Mucosa of descending colon (tissue), 3 donors: Measurements from ENCODE around the gene DDAH2. TPM values are rescaled to one million over a fixed set of nuclear protein-coding genes. Genes with fewer than 3 reads are reported as not detected.

Experiments
- ATAC-seq: fragments of 200-7000 bp; cut with Tn5 transposase; one replicate; pipeline ENCODE4 v1.9.1; 2020; ENCODE audit warnings: mild to moderate bottlenecking, moderate library complexity
- DNase-seq, 3 donors: peaks; one replicate each; pipeline ENCODE4 v3.0.0-alpha.2; 2020
- H3K36me3 ChIP-seq: fragments of 200-600 bp; one replicate; pipeline ENCODE4 v1.8.0; 2021; ENCODE audit warnings: low read depth, mild to moderate bottlenecking
- H3K4me1 ChIP-seq: fragments of 200-600 bp; one replicate; pipeline ENCODE4 v1.8.0; 2021; ENCODE audit warnings: low read depth, mild to moderate bottlenecking
- H3K4me3 ChIP-seq: fragments of 200-600 bp; one replicate; pipeline ENCODE4 v1.8.0; 2021; ENCODE audit warnings: mild to moderate bottlenecking
- H3K9me3 ChIP-seq: fragments of 200-600 bp; one replicate; pipeline ENCODE4 v1.8.0; 2021; ENCODE audit warnings: mild to moderate bottlenecking
- intact Hi-C, 2 donors: fragments of 100-400 bp; cut with DNase I in 1 of 2; cut with micrococcal nuclease in 1 of 2; formaldehyde crosslinking; loops; one replicate each; pipeline versions ENCODE4 v1.11.0 to v1.11.1; 2022; cut with DNase I, micrococcal nuclease
- total RNA-seq, 3 donors: library from RNA; stranded (reverse); fragmentation: NEBNext Ultra II Directional in 2 of 3; extraction: Animal tissue kit (Norgen Biotek cat#: 25700) in 2 of 3; gene quantifications; one replicate each; pipeline versions ENCODE4 v1.2.1 to v1.2.4, GENCODE V29; 2021 to 2023
- TF ChIP-seq, protein P1 (sequence below): fragments of 200-600 bp; IDR thresholded peaks from one replicate; pipeline ENCODE4 v1.8.0; 2022; ENCODE audit warnings: antibody characterized with exemption, mild to moderate bottlenecking
- donor health status: DM: no; HTN: no; CAD: no; lungs with moderate emphysema.
- donor health status: DM: no; HTN: no; CAD: no.
- donor health status: DM: no; HTN: yes; CAD: no.

The DDAH2 gene
- total RNA-seq, 3 donors from 2014 or later: 56.1 to 152 (median 99.5) TPM

DNA sequence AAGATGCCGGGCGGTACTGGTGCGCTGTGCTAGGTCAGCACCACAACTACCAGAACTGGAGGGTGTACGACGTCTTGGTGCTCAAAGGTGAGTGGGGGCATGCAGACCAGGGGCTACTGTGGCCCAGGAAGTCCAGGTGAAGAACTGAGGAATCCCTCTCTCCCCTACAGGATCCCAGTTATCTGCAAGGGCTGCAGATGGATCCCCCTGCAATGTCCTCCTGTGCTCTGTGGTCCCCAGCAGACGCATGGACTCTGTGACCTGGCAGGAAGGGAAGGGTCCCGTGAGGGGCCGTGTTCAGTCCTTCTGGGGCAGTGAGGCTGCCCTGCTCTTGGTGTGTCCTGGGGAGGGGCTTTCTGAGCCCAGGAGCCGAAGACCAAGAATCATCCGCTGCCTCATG, 21.4 kb downstream of the DDAH2 start:
- ATAC-seq: no peak
- Histone ChIP-seq H3K36me3 (no peaks in the 10 kb centered on the region), H3K4me1 (peaks cover 12% of the 10 kb centered on the region)

DNA sequence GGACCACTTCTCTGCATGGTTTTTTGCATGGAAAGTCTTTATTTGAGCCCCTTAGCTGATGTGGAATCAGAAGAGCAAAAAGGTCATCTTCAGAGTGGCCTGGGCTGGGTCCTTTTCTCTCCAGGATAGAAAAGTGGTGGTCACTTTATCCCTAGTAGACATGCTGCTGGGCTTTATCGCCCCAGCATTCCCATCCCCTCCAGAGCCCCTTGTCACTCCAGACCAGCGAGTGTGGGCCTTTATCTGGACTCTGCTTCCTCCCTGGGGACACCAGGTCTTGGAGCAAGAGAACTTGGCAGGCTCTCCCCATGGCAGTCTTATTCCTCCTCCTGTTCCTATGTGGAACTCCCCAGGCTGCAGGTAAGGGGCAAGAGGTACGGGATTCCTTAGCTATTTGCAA, 22.5 kb downstream of the DDAH2 start, which contains the start of gene LY6G6F:
LY6G6F (plus strand) TSS at position 268 of the 400 bp plus-strand sequence; CDS start at position 309, 41 bp downstream.
- DNase-seq (no peak), ATAC-seq (no peak)
- intact Hi-C loops: no loop called here
- Histone ChIP-seq H3K9me3 (no peaks in the 10 kb centered on the region), H3K4me1 (peaks cover 17% of the 10 kb centered on the region), H3K36me3 (no peaks in the 10 kb centered on the region), H3K4me3 (no peak within 1 kb of the TSS)
- TF ChIP-seq, protein P1, sequence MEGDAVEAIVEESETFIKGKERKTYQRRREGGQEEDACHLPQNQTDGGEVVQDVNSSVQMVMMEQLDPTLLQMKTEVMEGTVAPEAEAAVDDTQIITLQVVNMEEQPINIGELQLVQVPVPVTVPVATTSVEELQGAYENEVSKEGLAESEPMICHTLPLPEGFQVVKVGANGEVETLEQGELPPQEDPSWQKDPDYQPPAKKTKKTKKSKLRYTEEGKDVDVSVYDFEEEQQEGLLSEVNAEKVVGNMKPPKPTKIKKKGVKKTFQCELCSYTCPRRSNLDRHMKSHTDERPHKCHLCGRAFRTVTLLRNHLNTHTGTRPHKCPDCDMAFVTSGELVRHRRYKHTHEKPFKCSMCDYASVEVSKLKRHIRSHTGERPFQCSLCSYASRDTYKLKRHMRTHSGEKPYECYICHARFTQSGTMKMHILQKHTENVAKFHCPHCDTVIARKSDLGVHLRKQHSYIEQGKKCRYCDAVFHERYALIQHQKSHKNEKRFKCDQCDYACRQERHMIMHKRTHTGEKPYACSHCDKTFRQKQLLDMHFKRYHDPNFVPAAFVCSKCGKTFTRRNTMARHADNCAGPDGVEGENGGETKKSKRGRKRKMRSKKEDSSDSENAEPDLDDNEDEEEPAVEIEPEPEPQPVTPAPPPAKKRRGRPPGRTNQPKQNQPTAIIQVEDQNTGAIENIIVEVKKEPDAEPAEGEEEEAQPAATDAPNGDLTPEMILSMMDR: no peak

More for the DNA sequence above, 21.4 kb downstream of the DDAH2 start:
- Histone ChIP-seq H3K9me3 (no peaks in the 10 kb centered on the region), H3K4me3 (no peak overlapping the region)
- no peak for DNase-seq
- intact Hi-C loops: no loop called here
- TF ChIP-seq, protein P1: no peak

DNA sequence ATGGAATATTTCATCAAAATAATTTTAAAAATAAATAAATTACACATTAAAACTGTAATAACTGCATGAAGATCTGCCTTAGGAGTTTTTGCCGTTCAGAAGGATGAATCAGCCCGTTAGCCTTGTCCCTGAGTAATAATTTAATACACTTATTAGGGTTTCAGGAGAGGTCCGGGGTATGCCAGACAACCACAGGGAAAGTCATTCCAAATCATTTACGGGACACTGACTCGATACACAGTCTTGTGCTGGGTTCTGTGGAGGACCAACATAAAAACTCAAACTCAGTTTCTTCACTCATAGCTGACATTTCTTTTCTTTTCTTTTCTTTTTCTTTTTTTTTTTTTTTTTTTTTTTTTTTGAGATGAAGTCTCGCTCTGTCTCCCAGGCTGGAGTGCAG, 23.2 kb downstream of the DDAH2 start:
- no peak overlapping the region for H3K4me3 ChIP-seq
- no peaks in the 10 kb centered on the region for H3K36me3 ChIP-seq
- DNase-seq (no peak), ATAC-seq (no peak)
- TF ChIP-seq, protein P1: no peak
- intact Hi-C loops: no loop called here
- peaks cover 20% of the 10 kb centered on the region for H3K4me1 ChIP-seq
- no peaks in the 10 kb centered on the region for H3K9me3 ChIP-seq

DNA sequence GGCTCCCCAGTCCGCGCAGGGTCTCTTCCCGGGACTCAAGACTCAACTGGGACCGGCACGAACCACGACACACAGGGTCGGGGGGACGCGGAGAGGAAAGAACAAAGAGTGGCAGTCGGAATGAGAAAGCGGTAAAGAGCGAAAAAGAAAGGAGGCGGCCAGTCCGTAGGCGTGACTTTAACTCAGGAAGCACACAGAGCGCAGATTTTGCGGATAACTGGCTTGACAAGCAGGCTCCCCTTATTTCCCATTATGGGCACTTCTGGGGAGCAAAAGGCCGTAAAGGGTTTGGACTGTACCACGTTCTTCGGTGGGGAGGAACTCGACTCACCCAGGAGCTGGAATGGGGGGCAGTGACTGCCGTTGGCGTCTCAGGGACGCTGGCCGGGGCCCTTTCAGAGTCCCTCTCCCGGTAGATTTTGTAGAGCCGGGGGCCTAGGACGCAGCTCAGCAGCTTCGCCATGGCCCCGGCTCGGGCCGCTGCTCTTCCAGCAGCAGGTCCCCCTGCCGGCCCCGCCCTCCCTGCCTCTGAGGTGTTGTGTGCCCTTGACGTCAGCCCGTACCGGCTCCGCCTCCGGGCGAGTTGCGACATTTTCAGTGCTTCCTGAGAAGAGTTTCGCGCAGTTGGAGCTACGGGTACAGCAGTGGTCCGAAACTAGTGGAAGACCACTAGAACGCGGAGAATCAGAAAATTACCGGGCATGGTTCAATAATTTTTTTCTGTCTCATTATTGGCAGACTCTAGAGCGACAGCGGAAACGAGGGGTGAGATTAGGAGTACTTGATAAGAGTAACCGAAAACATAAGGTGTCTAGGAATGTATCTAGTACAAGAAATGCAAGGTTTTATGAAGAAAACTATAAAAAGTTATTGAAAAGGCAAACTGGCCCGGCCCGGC, 26.0 kb downstream of the DDAH2 start, which contains the start of gene ABHD16A:
ABHD16A (minus strand) TSS at position 506 of the 898 bp plus-strand sequence; CDS start at position 463, 43 bp downstream.
- peak; percentile 98 for ATAC-seq
- H3K36me3 ChIP-seq: no peaks in the 10 kb centered on the region
- no peaks in the 10 kb centered on the region for H3K9me3 ChIP-seq
- peak; percentile 98 to 100 (median 99) for DNase-seq
- H3K4me3 ChIP-seq: peak within 1 kb of the TSS; percentile 87
- intact Hi-C loops: no loop called here
- peaks cover 20% of the 10 kb centered on the region for H3K4me1 ChIP-seq
- TF ChIP-seq, protein P1: no peak

DNA sequence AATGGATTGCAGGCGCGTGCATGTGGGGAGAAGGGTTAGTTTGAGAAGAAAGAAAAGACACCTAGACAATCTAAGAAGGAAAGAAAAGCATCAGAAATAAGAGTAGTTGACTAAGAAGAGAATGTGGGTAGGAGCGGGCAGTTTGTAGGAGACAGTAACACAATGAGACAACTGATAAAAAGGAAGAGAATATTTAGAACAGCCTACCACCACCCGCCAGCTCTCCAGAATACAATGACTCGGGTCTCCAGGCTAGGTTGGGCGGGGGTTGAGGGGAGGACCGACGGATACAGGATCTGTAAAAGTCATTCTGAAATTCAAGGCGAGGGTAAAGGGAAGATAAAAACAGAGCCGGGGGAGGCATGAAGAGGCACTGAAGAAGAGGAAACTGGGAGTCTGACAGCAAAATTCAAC, 26.7 kb downstream of the DDAH2 start:
- Histone ChIP-seq H3K4me1 (peaks cover 20% of the 10 kb centered on the region), H3K4me3 (peak overlapping the region; percentile 87), H3K9me3 (no peaks in the 10 kb centered on the region), H3K36me3 (no peaks in the 10 kb centered on the region)
- ATAC-seq (peak; percentile 5), DNase-seq (no peak)
- TF ChIP-seq, protein P1: no peak
- intact Hi-C loops: no loop called here
